HG02763 (cell line): ENCODE measurements around the gene ATP10D.
"Not testable (repeated sequence)": the region's sequence is repeated elsewhere in the genome, so short reads cannot be mapped to it uniquely, and the experiment has no call there.

Experiments
- ATAC-seq: cut with Tn5 transposase; IDR thresholded peaks from one replicate; pipeline ENCODE4 v1.9.1; 2021; ENCODE audit warnings: mild to moderate bottlenecking, moderate library complexity; ENCODE audit not compliant: unreplicated experiment

ATP10D gene

GRCh38 chr4:47533689-47534347, 48.7 kb downstream of the ATP10D start:
- no peak for ATAC-seq

- ATAC-seq: no peak
Measured at GRCh38 chr4:47534772-47535171, 49.7 kb downstream of the ATP10D start.

- no peak for ATAC-seq
Measured at GRCh38 chr4:47535567-47536147, 50.6 kb downstream of the ATP10D start.

- ATAC-seq: no peak
Measured at GRCh38 chr4:47536966-47537365, 51.9 kb downstream of the ATP10D start.

- ATAC-seq: no peak
Measured at GRCh38 chr4:47538111-47538824, 53.2 kb downstream of the ATP10D start.

GRCh38 chr4:47538825-47539154, 53.7 kb downstream of the ATP10D start:
- ATAC-seq: no peak

- ATAC-seq: not testable (repeated sequence)
Measured at GRCh38 chr4:47542640-47543039, 57.6 kb downstream of the ATP10D start.

- no peak for ATAC-seq
Measured at GRCh38 chr4:47543331-47543730, 58.3 kb downstream of the ATP10D start.

GRCh38 chr4:47550357-47550756, 65.3 kb downstream of the ATP10D start:
- not testable (repeated sequence) for ATAC-seq

GRCh38 chr4:47550899-47551548, 65.9 kb downstream of the ATP10D start:
- ATAC-seq: no peak

- no peak for ATAC-seq
Measured at GRCh38 chr4:47551682-47552081, 66.6 kb downstream of the ATP10D start.

GRCh38 chr4:47553329-47554125, 68.5 kb downstream of the ATP10D start:
- ATAC-seq: no peak

- not testable (repeated sequence) for ATAC-seq
Measured at GRCh38 chr4:47555920-47556319, 70.8 kb downstream of the ATP10D start.

GRCh38 chr4:47557255-47557654, 72.2 kb downstream of the ATP10D start:
- no peak for ATAC-seq

- no peak for ATAC-seq
Measured at GRCh38 chr4:47560682-47561081, 75.6 kb downstream of the ATP10D start.

GRCh38 chr4:47561331-47561730, 76.3 kb downstream of the ATP10D start:
- no peak for ATAC-seq

GRCh38 chr4:47562297-47562696, 77.2 kb downstream of the ATP10D start:
- ATAC-seq: no peak

- no peak for ATAC-seq
Measured at GRCh38 chr4:47566566-47566965, 81.5 kb downstream of the ATP10D start.

GRCh38 chr4:47566969-47567368, 81.9 kb downstream of the ATP10D start:
- no peak for ATAC-seq

GRCh38 chr4:47567511-47567910, 82.4 kb downstream of the ATP10D start:
- ATAC-seq: no peak

GRCh38 chr4:47570816-47571215, 85.7 kb downstream of the ATP10D start:
- ATAC-seq: no peak
